IMR-90 (cell line): ENCODE data around the gene GPSM1.

Source experiments
- BHLHE40 ChIP-seq: fragments of 150-350 bp; IDR thresholded peaks from 2 replicates; pipeline ENCODE4 v1.6.1; 2016; ENCODE audit warnings: mild to moderate bottlenecking, low read depth, low read length
- CEBPB ChIP-seq: IDR thresholded peaks from 2 replicates; pipeline ENCODE4 v1.6.1; 2012; ENCODE audit warnings: low read depth, low read length, improper control_type of control experiment
- MAFK ChIP-seq: IDR thresholded peaks from 2 replicates; pipeline ENCODE4 v1.6.1; 2012; ENCODE audit warnings: low read depth, low read length, improper control_type of control experiment
- NFE2L2 ChIP-seq: fragments of 150-350 bp; IDR thresholded peaks from 2 replicates; pipeline ENCODE4 v1.6.1; 2016; ENCODE audit warnings: low read depth, mild to moderate bottlenecking, low read length
- POLR2A ChIP-seq: IDR thresholded peaks from 2 replicates; pipeline ENCODE4 v1.6.1; 2012; ENCODE audit warnings: mild to moderate bottlenecking, low read depth, low read length
- RAD21 ChIP-seq: IDR thresholded peaks from 2 replicates; pipeline ENCODE4 v1.6.1; 2012; ENCODE audit warnings: low read length, improper control_type of control experiment
- RCOR1 ChIP-seq: IDR thresholded peaks from 2 replicates; pipeline ENCODE4 v1.6.1; 2012; ENCODE audit warnings: mild to moderate bottlenecking, low read length, improper control_type of control experiment; ENCODE audit not compliant: insufficient replicate concordance
- RFX5 ChIP-seq: IDR thresholded peaks from 2 replicates; pipeline ENCODE4 v1.8.0; 2012; ENCODE audit warnings: low read depth, mild to moderate bottlenecking, low read length, moderate library complexity
- SMC3 ChIP-seq: fragments of 150-350 bp; IDR thresholded peaks from 2 replicates; pipeline ENCODE4 v1.6.1; 2016; ENCODE audit warnings: low read depth, mild to moderate bottlenecking, antibody characterized with exemption, low read length, moderate library complexity
- TF ChIP-seq, protein P1 (sequence below): conservative IDR thresholded peaks from 2 replicates; pipeline ENCODE4 v1.5.1; 2012; ENCODE audit warnings: mild to moderate bottlenecking, low read depth, low read length, improper control_type of control experiment
- TF ChIP-seq, protein P2 (sequence below): fragments of 150-350 bp; IDR thresholded peaks from 2 replicates; pipeline ENCODE4 v1.6.1; 2017; ENCODE audit warnings: mild to moderate bottlenecking, antibody characterized with exemption, low read length, low read depth

DNA sequence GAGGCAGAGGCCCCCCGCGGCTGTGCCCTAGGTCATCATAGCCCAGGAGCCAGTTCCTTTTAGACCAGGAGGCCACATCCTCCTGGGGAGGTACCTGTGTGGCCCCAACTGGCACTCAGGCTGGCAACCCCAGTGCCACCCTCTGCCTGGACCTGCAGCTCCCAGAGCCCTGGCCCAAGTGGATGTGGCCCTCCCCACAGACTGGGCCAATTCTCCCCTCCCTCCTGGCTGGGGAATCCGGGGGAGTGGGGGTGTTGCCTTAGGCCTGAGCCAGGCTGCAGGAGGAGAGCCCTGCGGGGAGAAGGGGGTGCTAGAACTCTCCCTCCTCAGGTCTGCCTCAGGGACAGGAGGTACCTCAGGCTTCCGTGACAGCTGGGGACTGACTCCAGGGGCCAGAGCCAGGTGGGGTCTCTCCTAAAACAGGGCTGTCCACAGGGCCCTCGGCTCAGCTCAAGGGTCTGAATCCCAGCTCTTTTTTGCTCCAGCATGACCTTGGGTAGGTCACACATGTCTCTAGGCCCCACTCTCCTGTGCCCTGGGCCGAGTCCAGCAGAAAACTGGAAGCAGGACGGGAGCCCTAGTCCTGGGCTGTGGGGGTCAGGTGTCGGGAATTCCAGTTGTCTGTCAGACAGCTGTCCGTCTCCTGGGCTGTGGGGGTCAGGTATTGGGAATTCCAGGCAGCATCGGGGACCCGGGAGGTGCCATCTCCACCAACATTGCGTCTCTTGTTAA is 26.6 kb downstream of the GPSM1 start:
- TF ChIP-seq, protein P1, sequence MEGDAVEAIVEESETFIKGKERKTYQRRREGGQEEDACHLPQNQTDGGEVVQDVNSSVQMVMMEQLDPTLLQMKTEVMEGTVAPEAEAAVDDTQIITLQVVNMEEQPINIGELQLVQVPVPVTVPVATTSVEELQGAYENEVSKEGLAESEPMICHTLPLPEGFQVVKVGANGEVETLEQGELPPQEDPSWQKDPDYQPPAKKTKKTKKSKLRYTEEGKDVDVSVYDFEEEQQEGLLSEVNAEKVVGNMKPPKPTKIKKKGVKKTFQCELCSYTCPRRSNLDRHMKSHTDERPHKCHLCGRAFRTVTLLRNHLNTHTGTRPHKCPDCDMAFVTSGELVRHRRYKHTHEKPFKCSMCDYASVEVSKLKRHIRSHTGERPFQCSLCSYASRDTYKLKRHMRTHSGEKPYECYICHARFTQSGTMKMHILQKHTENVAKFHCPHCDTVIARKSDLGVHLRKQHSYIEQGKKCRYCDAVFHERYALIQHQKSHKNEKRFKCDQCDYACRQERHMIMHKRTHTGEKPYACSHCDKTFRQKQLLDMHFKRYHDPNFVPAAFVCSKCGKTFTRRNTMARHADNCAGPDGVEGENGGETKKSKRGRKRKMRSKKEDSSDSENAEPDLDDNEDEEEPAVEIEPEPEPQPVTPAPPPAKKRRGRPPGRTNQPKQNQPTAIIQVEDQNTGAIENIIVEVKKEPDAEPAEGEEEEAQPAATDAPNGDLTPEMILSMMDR = no peak
- TF ChIP-seq BHLHE40 = no peak
- TF ChIP-seq NFE2L2 = no peak
- TF ChIP-seq POLR2A = no peak
- TF ChIP-seq MAFK = no peak
- TF ChIP-seq RCOR1 = no peak
- TF ChIP-seq RFX5 = no peak
- no peak for TF ChIP-seq RAD21
- TF ChIP-seq, protein P2, sequence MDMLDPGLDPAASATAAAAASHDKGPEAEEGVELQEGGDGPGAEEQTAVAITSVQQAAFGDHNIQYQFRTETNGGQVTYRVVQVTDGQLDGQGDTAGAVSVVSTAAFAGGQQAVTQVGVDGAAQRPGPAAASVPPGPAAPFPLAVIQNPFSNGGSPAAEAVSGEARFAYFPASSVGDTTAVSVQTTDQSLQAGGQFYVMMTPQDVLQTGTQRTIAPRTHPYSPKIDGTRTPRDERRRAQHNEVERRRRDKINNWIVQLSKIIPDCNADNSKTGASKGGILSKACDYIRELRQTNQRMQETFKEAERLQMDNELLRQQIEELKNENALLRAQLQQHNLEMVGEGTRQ = no peak
- TF ChIP-seq CEBPB = no peak
- no peak for TF ChIP-seq SMC3
